Uterus (tissue), 4 donors: ENCODE data around the gene ECT2. TPM values are rescaled to one million over a fixed set of nuclear protein-coding genes. Genes with fewer than 3 reads are reported as not detected.

ENCODE experiments used
- DNase-seq, 2 donors: peaks; one replicate each; pipeline ENCODE4 v3.0.0-alpha.2; 2019 to 2020
- H3K27ac ChIP-seq, 2 donors: fragments of 200-600 bp; sonication (generic); 1 replicate in 1 of 2; 2 replicates in 1 of 2; pipeline ENCODE4 v1.5.1; 2016 to 2018
- H3K27me3 ChIP-seq, 2 donors: fragments of 200-600 bp; sonication (generic); one replicate each; pipeline ENCODE4 v1.5.1; 2018 to 2019; ENCODE audit warnings: control low read depth in 1 of 2
- H3K36me3 ChIP-seq, 2 donors: fragments of 200-600 bp; sonication (generic); one replicate each; pipeline ENCODE4 v1.5.1; 2019; ENCODE audit warnings: control low read depth in 1 of 2
- H3K4me1 ChIP-seq, 2 donors: fragments of 200-600 bp; sonication (generic); one replicate each; pipeline ENCODE4 v1.5.1; 2018 to 2019; ENCODE audit warnings: control low read depth in 1 of 2
- H3K4me3 ChIP-seq, 2 donors: fragments of 200-600 bp; sonication (generic); 1 replicate in 1 of 2; 2 replicates in 1 of 2; pipeline ENCODE4 v1.5.1; 2018 to 2019; ENCODE audit warnings: mild to moderate bottlenecking in 1 of 2
- H3K9me3 ChIP-seq, 2 donors: fragments of 200-600 bp; sonication (generic); one replicate each; pipeline ENCODE4 v1.5.1; 2019; ENCODE audit warnings: control low read depth in 1 of 2
- POLR2A ChIP-seq, 2 donors: fragments of 450-650 bp; IDR thresholded peaks; one replicate each; pipeline ENCODE4 v1.6.1; 2016; ENCODE audit warnings: antibody characterized with exemption in 2 of 2, mild to moderate bottlenecking in 1 of 2, moderate library complexity in 1 of 2
- intact Hi-C: fragments of 100-400 bp; cut with DNase I; formaldehyde crosslinking; loops from one replicate; pipeline ENCODE4 v1.15.1; 2023; ENCODE audit warnings: low total_unique reads
- total RNA-seq, 4 donors: library from RNA; depleted of rRNA in 3 of 4; stranded (reverse); fragments of >200 nt in 3 of 4; gene quantifications; one replicate each; pipeline versions ENCODE4 v1.1.0 to v1.2.4, GENCODE V29; 2014 to 2023
- TF ChIP-seq, protein P1 (sequence below), 4 experiments: fragments of 200-600 bp in 2 of 4; fragments of 450-650 bp in 2 of 4; sonication (generic) in 2 of 4; IDR thresholded peaks; one replicate each; pipeline ENCODE4 v1.5.1; 2016 to 2019; ENCODE audit warnings: antibody characterized with exemption in 4 of 4, mild to moderate bottlenecking in 2 of 4, moderate library complexity in 1 of 4
- donor health status: DM: yes; HTN: yes; CAD: no.

ECT2 gene
- total RNA-seq, 4 donors from 2014 or later, result 2.6 to 52.9 (median 4.9) TPM

DNA sequence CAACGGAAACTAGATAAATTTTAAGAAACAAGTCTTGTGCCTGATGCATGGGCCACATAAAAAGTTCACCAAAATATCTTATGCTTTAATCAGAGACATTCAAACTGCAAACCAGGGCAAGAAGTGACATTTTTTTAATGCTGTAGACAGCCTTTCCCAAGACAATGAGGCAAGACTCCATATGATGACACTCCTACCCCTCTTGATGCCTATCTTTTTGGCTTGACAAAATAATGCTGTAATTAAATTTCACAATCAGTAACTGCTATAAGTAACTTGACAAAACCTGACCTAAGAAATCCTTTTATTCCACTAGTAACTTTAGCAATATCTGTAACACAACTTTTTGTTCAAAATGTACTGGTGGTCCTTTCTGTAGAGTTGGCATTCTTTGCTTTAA is 48.7 kb downstream of the ECT2 start:
- H3K4me3 ChIP-seq, result no peak overlapping the region
- no peak overlapping the region for H3K27ac ChIP-seq
- TF ChIP-seq, protein P1, sequence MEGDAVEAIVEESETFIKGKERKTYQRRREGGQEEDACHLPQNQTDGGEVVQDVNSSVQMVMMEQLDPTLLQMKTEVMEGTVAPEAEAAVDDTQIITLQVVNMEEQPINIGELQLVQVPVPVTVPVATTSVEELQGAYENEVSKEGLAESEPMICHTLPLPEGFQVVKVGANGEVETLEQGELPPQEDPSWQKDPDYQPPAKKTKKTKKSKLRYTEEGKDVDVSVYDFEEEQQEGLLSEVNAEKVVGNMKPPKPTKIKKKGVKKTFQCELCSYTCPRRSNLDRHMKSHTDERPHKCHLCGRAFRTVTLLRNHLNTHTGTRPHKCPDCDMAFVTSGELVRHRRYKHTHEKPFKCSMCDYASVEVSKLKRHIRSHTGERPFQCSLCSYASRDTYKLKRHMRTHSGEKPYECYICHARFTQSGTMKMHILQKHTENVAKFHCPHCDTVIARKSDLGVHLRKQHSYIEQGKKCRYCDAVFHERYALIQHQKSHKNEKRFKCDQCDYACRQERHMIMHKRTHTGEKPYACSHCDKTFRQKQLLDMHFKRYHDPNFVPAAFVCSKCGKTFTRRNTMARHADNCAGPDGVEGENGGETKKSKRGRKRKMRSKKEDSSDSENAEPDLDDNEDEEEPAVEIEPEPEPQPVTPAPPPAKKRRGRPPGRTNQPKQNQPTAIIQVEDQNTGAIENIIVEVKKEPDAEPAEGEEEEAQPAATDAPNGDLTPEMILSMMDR (IDR thresholded peaks at IDR 0.05), result no peak
- TF ChIP-seq POLR2A (IDR thresholded peaks at IDR 0.05), result no peak
- intact Hi-C loops, result no loop called here
- H3K4me1 ChIP-seq, result no peaks in the 10 kb centered on the region
- H3K27me3 ChIP-seq, result no peaks in the 10 kb centered on the region
- H3K9me3 ChIP-seq, result no peaks in the 10 kb centered on the region
- no peak for DNase-seq
- H3K36me3 ChIP-seq, result no peaks in the 10 kb centered on the region

DNA sequence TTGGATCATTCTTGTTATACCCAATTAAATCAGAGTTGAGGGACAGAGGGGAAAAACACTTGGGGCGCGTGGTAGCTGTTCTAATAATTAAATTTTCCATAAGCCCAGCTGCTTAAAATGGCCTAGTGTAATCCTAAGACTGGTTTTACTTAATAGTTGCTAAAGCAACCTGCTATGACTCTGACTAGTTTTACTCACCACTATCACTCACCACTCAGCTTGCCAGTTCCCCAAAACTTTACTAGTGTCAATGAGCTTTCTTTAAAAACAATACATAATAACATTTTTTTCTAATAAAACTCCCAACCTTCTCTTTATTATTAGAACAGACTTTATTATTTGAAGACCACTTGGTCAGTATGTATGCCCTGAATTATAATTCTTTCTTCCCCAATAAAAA is 49.6 kb downstream of the ECT2 start:
- DNase-seq, result no peak
- no peak overlapping the region for H3K4me3 ChIP-seq
- intact Hi-C loops, result no loop called here
- H3K36me3 ChIP-seq, result no peaks in the 10 kb centered on the region
- no peaks in the 10 kb centered on the region for H3K27me3 ChIP-seq
- TF ChIP-seq, protein P1 (IDR thresholded peaks at IDR 0.05), result no peak
- TF ChIP-seq POLR2A (IDR thresholded peaks at IDR 0.05), result no peak
- H3K27ac ChIP-seq, result no peak overlapping the region
- H3K9me3 ChIP-seq, result no peaks in the 10 kb centered on the region
- no peaks in the 10 kb centered on the region for H3K4me1 ChIP-seq

DNA sequence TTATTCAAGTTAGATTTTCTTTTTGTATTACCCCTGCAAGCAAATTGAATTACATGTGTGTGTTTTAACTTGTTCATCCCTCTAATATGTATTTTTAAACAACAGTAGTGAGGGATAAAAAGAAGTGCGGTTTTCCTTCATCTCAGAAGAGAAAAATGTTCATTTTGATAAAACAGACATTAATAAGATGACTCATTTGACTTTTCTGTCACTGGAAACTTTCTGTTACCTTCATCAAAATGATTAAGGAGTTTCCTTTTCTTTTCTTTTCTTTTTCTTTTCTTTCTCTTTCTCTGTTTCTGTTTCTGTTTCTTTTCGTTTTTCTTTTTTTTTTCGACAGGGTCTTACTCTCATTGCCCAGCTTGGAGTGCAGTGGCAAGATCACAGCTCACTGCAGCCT is 53.0 kb downstream of the ECT2 start:
- Histone ChIP-seq H3K36me3 (no peaks in the 10 kb centered on the region), H3K4me3 (no peak overlapping the region), H3K27ac (no peak overlapping the region), H3K4me1 (no peaks in the 10 kb centered on the region), H3K27me3 (no peaks in the 10 kb centered on the region), H3K9me3 (no peaks in the 10 kb centered on the region)
- TF ChIP-seq POLR2A (IDR thresholded peaks at IDR 0.05), result no peak
- TF ChIP-seq, protein P1 (IDR thresholded peaks at IDR 0.05), result no peak
- no peak for DNase-seq
- intact Hi-C loops, result no loop called here

DNA sequence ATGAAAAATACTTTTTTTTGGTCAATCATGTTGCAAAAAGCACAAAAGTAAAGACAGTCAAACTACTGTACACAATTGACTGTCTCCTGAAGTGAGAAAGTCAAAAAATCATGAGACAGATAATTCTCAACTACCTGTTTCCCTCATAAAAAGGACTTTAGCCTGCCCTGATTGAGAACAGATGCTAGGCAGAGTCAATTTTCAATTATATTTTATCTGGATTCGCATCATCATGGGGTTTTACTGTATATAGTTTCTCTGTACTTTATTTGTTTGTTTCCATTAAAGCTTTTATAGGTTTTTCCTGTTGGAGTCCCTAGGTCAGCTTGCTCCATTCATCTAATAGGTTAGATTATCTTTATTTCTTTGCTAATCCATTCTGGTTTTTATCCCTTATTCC is 53.8 kb downstream of the ECT2 start:
- H3K4me3 ChIP-seq, result no peak overlapping the region
- TF ChIP-seq POLR2A (IDR thresholded peaks at IDR 0.05), result no peak
- H3K27ac ChIP-seq, result no peak overlapping the region
- H3K27me3 ChIP-seq, result no peaks in the 10 kb centered on the region
- H3K4me1 ChIP-seq, result no peaks in the 10 kb centered on the region
- no peaks in the 10 kb centered on the region for H3K9me3 ChIP-seq
- DNase-seq, result no peak
- intact Hi-C loops, result no loop called here
- no peaks in the 10 kb centered on the region for H3K36me3 ChIP-seq

DNA sequence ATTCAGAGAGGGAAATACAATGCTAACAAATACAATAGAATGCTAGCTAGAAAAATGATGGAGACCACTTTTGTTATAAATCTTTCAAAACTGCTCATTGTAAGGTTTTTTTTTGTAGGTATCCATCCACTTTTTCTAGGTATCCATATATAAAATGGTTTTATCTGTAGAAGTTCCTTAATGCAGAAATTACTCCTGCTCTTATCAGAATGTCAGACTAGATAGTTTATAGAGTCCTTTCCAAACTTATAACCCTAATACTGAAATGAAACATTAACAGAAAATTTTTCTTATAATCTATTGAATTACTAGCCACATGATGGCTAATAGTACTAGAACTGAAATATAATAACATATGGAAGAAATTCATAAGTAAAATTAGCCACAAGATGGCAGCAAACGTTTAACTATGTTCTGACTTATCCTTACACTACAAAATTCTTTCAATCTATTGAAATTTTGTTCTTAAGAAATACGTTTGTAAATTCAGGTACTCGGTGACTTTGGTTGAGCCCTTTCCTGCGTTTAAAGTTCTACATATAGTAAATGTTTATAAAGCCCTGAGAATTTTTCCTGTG is 58.5 kb downstream of the ECT2 start:
- TF ChIP-seq, protein P1 (IDR thresholded peaks at IDR 0.05), result peak in 2 of 4 experiments; percentile 11 to 20
- no peak for TF ChIP-seq POLR2A (IDR thresholded peaks at IDR 0.05)
- DNase-seq, result no peak
- H3K36me3 ChIP-seq, result no peaks in the 10 kb centered on the region
- H3K9me3 ChIP-seq, result no peaks in the 10 kb centered on the region
- no peak overlapping the region for H3K4me3 ChIP-seq
- H3K4me1 ChIP-seq, result no peaks in the 10 kb centered on the region
- intact Hi-C loops, result no loop called here
- H3K27me3 ChIP-seq, result no peaks in the 10 kb centered on the region
- H3K27ac ChIP-seq, result no peak overlapping the region

DNA sequence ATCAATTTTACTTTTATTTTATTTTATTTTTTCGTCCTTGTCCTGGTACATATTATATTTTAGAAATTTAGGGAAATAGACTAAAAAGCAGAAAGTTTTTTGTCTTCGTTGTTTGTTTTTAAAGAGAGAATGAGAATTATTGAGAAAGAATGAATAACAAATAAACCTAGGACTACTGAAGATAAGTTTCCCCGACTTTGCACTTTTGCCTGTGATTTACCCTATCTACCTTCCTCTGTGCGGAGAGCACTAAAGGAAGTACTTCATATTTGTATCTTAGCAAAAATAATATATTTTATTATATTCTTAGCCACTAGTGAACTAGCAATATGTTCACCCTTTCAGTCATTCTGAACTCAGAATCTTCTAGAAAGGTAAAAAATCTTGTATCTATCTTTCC is 60.6 kb downstream of the ECT2 start:
- no peaks in the 10 kb centered on the region for H3K27me3 ChIP-seq
- H3K4me1 ChIP-seq, result no peaks in the 10 kb centered on the region
- H3K36me3 ChIP-seq, result no peaks in the 10 kb centered on the region
- no peak for TF ChIP-seq POLR2A (IDR thresholded peaks at IDR 0.05)
- TF ChIP-seq, protein P1 (IDR thresholded peaks at IDR 0.05), result no peak
- H3K27ac ChIP-seq, result no peak overlapping the region
- DNase-seq, result no peak
- H3K9me3 ChIP-seq, result no peaks in the 10 kb centered on the region
- intact Hi-C loops, result no loop called here
- no peak overlapping the region for H3K4me3 ChIP-seq
